Activated T-helper 1 cell treated with anti-CD3 and anti-CD28 coated beads, Interleukin-2, amount 50 U/mL, for 16 hours (primary cell): ENCODE measurements around the gene LMF1.

ENCODE experiments used
- DNase-seq, 2 donors: peaks; one replicate each; pipeline ENCODE4 v3.0.0-alpha.2; 2020; ENCODE audit warnings: low read depth in 1 of 2, low spot score in 1 of 2

LMF1 gene

DNA sequence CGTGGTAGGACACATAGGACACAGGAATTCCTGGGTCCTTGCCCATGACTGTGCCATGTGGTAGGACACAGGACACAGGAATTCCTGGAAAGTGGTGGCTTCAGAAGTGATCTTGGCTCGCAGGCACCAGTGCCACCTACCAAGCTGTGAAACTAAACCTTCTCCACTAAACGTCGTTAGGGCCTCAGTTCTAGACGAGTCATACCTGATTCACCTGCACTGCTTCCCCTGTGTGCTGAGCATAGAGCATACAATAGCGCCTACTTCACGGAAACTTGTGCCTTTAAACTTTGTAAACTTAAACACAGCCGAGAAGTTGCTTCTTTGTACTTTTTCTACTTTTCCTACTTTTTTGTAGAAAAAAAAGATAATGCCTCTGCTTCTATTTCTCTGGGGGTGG lies 15.6 kb upstream of the LMF1 start:
- no peak for DNase-seq

DNA sequence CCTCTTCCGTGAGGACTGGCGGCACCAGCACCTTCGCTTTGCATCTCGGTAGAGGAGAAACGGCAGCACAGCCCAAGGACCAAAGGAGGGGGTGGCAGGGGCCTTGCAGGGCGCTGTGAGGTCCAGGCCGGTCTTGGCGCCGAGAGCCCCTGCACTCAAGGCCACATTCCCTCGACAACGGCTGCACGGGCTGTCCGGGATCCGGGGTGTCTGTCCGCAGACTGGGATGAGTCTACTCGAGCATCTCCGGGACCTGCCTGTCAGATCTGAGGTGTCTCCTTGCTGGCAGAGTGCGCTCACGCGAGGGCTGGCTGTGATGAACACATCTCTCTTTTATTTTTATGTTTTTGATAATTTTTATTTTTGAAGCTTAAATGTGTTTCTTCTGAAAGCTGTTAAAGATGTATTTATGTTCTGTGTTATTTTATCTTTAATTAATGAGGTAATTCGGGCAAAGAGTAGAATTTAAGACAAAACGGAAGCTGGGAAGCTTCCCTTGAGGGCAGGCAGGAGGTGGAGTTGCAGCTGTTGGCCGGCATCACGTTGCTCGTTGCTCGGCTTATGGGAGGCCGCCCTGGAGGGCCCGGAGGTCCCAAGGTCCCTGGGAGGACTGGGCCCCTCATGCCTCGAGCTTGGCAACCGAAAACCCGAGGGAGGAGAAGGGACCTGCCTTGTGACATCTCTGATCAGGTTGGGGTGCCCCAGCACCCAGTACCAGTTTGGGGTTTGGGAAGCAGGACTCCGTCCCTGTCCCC lies 15.0 kb upstream of the LMF1 start:
- DNase-seq: no peak

DNA sequence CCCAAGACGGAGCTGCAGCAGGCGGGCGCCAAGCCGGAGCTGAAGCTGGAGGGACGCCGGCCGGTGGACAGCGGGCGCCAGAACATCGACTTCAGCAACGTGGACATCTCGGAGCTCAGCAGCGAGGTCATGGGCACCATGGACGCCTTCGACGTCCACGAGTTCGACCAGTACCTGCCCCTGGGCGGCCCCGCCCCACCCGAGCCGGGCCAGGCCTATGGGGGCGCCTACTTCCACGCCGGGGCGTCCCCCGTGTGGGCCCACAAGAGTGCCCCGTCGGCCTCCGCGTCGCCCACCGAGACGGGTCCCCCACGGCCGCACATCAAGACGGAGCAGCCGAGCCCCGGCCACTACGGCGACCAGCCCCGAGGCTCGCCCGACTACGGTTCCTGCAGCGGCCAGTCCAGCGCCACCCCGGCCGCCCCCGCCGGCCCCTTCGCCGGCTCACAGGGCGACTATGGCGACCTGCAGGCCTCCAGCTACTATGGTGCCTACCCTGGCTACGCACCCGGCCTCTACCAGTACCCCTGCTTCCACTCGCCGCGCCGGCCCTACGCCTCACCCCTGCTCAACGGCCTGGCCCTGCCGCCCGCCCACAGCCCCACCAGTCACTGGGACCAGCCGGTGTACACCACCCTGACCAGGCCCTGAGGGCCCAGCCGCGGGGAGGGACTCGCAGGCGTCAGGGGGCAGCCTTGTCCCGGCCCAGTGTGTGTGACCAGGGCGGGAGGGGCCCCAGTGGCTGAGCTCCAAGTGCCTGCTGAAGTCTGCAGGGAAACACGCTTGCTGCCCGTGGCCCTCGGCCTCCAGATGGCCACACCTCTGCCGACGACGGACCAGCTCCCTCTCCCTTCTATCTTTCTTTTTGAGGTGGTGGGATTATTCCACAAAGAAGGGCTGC lies 14.2 kb upstream of the LMF1 start:
- DNase-seq: no peak

DNA sequence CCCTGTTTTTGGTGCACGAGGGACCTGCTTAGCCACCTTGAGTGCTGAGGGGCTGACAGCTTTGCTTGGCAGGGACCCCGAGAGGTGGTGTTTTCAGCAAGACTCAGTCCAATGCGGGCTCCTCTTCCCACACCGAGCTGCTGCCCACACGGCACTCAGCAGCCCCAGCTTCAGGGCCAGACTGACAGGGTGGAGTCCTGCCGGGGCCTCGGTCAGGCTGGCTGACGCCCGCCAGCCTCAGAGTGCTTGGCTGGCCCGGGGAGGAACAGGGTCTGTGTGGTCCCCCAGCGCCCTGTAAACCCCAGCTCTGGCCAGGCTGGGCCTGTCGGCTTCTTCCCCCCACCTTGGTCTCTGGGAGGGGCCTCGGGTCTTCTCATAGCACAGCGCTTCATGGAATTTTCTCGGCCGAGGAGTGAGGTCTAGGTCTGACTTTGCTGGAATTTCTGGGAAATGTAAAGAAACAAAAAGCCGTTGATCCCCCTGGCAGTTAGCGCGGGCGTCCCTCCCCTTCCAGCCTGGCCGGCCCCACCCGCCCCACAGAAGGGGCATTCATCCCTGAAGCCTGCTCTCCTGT lies 13.4 kb upstream of the LMF1 start:
- DNase-seq: no peak

DNA sequence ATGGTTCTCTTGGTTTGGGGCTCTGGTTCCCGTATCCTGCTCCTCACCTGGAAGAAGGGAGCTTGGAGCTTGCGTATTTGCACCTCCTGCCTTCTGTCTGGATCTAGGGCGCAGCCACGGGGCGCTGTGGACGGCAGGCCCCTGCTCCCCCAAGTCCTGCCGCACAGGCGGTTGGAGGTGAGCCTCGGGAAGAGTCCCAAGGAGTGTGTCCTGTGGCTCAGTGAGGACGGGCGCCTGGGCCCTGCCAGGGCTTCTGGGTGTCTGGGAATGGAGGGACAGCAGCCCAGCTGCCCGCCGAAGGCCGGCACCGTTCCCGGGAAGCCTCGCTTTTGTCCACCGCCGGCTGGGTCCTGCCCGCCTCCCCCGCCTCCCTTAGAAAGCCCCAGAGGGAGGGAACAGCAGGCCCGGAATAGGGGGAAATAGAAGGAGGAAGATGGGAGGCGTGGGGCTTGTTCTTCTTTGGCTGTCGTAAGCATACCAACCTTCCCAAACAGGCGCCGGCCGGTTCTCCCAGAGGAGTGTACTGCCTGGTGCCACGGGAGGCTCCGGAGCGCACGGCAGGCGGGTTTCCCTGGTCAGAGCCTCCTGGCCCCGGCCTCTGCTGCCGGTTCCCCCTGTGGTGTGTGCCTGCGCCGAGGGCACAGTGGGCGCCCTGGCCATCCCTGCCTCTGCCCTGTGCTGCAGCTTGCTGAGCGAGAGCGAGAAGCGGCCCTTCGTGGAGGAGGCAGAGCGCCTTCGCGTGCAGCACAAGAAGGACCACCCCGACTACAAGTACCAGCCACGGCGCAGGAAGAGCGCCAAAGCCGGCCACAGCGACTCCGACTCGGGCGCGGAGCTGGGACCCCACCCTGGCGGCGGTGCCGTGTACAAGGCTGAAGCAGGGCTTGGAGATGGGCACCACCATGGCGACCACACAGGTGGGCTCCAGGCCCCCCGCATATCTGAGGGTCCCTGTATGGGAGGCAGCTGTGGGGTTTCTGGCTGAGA lies 12.6 kb upstream of the LMF1 start:
- DNase-seq: no peak

DNA sequence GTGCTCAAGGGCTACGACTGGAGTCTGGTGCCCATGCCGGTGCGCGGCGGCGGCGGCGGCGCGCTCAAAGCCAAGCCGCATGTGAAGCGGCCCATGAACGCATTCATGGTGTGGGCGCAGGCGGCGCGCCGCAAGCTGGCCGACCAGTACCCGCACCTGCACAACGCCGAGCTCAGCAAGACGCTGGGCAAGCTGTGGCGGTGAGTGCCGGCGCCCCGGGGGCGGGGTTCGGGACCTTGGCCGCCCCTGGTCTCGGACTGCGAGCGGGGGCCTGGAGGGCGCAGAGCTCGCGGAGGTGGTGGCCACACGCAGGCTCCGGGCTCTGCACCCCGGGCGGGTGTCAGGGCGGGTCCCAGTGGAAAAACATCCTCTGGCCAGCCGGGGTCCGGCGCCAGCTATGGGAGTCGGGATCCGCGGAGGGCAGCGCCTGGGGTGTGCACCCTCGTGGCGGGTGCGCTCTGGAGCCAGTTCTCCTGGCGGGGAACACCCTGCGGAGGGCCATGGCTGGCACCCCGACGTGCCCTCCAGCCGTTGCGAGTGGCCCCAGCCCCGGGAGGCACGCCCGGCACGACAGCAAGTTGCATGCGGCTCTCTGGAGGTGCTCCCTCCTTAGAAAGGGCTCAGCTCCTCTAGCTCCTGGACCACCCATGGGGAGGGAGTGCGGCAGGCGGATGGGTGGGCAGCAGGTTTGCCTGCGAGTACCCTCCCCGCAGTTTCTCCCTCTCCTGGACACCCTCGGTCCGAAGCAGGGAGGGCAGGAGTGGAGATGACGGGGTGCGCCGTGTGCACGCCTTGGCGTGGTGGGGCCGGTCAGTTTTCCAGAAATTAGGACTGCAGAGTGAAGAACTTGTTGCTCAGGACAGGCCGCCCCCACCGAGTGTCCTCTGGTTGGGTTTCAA lies 11.6 kb upstream of the LMF1 start:
- no peak for DNase-seq

DNA sequence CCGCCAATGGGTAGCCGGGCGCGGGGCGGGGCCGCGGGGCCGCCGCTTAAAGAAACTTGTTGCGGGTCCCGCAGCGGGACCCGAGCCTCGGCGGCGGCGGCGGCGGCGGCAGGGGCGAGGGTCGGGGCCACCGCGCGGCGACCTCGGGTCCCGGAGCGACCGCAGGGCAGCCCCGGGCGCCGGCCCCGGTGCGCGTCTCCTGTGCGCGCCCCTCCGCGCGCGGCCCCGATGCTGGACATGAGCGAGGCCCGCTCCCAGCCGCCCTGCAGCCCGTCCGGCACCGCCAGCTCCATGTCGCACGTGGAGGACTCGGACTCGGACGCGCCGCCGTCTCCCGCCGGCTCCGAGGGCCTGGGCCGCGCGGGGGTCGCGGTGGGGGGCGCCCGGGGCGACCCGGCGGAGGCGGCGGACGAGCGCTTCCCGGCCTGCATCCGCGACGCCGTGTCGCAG lies 10.9 kb upstream of the LMF1 start, which contains the start of gene SOX8:
SOX8 (plus strand) TSS at position 76 of the 450 bp plus-strand sequence; CDS start at position 229, 153 bp downstream.
- DNase-seq: no peak

DNA sequence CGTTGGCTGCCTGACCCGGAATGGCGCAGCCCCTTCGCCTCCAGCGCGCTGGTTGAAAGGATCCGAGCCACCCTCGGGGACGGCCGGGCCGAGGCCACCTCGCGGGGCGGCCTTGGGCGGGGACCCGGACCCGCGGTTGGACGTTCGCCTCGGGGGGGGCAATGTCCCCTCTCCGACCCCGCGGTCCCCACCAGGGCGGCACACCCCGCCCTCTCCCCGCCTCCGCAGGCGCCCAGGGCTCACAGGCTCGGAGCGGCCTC lies 9.7 kb upstream of the LMF1 start:
- DNase-seq: no peak

DNA sequence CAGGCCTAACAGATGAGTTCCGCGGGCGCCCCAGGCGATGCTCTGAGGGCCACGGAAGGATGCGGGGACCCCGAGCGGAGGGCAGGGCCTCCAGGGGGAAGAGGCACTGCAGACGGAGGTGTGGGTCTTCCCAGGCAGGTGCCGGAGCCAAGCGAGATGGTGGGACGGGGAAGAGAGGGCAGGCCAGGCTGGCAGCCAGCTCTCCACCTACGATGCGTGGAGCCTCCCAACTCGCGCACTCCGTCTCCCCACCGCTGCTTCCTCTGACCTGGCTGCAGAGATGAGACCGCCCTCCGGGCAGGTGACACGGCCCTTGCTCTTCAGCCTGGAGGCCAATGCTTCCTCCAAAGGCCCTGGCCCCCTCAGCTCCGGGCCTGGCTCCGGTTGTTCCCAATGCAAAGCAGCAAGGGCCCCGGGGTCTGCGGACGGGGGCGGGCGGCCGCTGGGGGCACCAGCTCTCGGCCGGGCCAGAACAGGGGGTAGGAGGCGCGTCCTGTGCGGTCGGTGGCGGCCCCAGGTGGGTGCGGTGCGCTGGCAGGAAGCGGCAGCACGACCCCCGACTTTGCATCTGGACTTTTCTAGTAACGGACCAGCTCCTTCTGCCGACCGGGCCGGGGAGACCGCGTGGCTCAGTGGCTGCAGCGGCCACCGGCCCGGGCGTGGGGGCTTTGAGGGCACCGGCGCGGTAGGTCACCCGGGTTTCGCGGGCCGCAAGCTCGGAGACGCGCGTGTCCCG lies 9.2 kb upstream of the LMF1 start:
- no peak for DNase-seq

DNA sequence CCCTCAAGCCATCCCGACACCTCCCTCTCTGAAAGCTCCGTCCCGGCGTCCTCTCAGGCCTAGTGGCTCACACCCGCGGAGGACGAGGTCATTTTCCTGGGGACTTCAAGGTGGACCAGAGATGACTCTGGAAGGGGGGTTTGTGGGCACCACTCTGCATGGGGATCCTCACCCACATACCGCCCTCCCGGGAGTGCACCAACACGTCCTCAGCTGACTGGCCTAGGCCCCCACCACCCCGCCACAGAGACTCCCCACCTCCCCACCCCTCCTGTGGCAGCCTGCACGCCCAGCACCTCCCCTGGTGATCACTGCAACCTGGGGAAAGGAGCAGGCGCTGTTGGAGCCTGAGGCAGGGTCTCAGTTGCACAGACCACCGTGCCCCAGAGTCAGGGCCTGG lies 8.4 kb upstream of the LMF1 start:
- no peak for DNase-seq

DNA sequence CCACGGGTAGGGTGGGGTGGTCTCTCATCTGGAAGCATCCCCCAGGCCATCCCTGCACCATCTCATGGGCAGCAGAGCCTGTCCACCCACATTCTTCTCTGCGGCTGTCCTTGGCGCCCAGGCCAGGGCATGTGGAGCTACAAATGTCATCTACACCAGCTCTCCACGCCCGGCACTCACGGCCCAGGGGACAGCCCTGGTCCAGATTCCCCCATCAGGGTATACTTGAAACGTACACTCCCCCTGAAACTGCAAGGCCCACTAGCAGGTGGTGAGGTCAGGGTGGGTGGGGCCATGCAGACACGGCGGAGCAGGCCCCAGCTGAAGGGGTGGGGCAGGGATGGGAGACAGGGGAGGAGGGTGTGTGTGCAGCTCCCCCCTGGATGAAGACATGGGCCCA lies 7.6 kb upstream of the LMF1 start:
- no peak for DNase-seq

DNA sequence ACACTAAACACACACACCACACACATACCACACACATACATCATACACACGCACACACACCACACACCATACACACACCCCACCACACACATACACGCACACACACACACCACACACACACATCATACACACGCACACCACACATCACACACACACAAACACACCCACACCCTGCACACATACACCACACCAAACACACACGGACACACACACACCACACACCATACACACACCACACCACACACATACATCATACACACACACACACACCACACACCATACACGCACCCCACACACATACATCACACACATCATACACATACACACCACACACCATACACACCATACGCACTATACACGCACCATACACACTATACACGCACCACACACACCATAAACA lies 7.1 kb upstream of the LMF1 start:
- no peak for DNase-seq

DNA sequence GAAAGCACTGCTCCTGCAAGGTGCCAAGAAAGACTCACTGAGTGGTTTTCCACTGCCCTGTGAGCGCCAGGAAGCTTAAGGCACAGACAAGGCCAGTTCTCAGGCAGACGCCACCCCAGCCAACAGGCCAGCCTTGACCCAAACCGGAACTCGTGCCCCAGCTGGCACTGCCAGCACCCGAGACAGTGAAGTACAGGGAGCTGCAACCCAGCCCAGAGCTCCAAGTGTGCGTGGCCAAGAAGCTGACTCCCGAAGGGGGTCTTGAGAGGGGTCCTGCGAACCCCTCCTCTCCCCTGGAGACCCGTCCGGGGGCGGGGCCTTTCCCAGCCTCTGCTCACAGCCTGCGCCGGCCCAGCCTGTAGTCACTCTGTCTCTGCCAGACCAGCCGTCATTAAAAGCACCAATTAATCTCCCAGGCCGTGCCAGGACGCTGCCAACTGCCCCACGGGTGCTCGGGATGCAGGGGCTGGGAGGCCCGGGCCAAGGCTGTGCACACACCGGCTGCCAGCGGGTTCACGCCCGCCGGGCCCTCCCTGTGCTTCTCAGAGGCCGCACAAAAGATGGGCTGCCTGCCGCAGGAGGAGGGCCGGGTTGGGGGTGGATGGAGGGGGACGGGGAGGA lies 6.4 kb upstream of the LMF1 start:
- DNase-seq: no peak

DNA sequence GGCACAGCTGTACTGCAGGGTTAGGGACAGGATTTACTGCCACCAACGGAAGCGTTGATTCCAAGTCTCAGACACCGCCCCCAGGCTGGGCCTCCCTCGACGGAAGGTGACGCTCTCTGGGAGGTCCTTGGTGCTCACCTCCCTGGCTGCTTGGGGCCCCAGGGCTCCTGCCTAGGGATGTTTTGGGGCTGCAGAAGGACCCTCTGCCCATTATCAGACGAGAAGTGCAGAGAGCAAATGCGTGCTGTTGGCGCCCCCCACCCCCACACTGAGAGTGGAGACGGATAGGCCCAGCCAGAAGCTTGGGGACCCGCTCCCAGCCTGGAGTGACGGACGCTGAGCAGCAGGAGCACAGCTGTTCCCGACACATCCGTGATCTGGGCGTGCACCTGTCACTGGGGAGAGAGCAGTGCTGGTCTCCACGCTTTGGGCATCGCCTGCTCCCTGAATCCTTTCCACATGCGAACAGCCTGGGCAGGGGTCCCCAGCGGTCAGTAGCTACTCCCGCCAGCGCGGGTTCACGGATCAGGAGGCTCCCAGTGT lies 5.7 kb upstream of the LMF1 start:
- DNase-seq: no peak

DNA sequence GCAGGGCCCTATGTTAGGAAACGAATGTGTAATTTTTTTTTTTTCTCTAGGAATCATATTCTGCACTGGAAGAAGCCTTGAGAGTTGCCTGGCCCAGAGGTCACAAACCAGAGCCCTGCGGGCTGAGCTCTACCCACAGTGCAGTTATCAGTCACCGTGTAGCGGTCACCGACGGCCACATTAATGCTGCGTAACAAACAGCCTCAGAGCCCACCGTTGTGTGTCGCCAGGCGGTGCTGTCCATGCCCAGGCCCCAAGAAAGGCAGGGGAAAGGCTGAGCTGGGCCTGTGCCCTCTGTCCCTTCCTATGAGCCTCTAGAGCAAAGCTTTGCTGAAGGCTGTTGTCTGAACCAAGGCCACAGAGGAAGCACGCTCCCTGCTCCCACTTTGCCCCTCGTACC lies 4.5 kb upstream of the LMF1 start:
- DNase-seq: no peak

DNA sequence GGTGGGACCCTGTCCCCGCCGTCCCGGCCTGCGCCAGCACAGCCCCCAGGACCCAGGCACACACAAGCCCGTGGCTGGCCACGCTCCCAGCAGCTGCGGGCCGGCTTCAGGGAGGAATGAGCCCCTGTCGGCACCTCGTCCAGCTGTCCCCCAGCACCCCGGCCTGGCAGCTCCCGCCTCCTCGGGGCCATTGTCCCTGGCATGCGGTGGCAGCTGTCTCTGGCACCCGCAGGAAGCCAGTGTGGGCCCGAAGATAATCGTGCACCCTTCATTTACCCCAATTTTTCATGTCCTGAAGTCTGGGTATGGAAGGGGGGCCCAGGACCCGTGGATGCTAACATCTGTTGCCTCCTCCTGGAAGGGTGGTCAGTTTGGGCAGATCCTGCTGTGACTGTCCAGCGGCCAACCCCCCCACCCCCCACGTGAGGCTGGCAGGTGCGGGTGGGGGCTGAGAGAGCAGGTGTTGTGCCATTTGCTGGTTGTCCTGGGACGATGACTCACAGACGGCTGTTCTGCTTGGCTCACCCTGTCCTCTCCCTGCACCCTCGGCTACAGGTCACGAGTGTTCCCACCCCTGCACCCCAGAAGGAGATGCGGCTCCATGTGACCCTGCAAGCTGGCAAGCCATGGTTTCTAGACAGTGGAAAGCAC lies 4.0 kb upstream of the LMF1 start:
- no peak for DNase-seq

DNA sequence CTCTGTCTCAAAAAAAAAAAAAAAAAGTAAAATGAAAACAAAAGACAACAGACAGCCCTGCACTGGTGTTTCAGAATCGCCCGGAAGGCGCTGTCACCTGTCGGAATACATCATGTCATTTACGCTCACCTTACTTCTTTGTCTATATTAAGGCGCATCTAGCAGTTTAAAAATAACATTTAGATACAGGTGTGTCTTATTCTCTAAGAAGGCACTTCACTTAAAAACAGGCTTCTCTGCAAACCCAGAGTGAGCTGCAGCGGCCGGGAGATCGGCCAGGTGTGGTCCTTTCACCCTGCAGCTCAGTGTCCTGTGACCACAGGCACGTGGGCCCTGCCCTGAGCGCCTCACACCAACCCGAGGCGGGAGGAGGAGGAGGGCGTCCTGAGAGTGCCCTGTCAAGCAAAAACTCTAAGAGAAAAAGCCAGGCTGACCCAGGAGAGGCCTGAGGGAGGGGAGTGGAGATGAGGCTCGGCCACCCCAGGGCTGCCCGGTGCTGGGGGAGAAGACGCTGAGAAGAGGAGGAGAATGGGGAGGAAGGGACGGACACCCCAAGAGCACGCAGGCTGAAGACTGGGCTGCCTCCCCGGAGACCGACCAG lies 3.3 kb upstream of the LMF1 start:
- DNase-seq: no peak

DNA sequence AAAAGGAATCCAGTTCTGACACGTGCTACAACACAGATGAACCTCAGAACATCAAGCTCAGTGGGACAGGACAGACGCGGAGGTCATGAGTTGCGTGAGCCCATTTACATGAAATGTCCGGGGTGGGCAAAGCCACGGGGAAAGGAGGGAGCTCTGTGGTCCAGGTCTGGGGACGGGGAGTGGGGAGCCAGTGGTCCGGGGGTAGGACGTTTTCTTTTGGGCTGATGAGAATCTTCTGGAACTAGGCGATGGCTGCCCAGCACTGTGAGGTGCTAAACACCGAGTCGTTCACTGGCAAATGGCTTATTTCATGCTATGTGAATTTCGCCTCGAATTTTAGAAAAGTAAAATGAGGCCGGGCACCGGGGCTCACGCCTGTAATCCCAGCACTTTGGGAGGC lies 2.6 kb upstream of the LMF1 start:
- no peak for DNase-seq
